ENCODE data around the gene CD248.

Gene CD248

GRCh38 chr11:66292543-66293332, 24.1 kb downstream of the CD248 start:
- ChIA-PET CTCF (no interaction called here), POLR2A (no interaction called here)
- H3K27ac ChIP-seq (ENCODE audit: insufficient read depth in 1 of 2, low read depth in 1 of 2, low read length in 2 of 2, poor library complexity in 1 of 2, severe bottlenecking in 2 of 2) = no peak overlapping the region
- peaks cover 0 to 52% (median 21%) of the 10 kb centered on the region in 5 experiments for H3K27me3 ChIP-seq (replicated peaks in 2 of 5; ENCODE audit: control insufficient read depth in 4 of 5, insufficient read depth in 5 of 5, low read length in 4 of 5)
- WGBS (ENCODE audit: insufficient coverage) = 81% methylated on average over 4 of the region's 17 CpGs
- no peaks in the 10 kb centered on the region for H3K9me3 ChIP-seq (ENCODE audit: control extremely low read depth in 1 of 5, control insufficient read depth in 4 of 5, insufficient read depth in 2 of 5, low read depth in 1 of 5, low read length in 4 of 5)
- H3K4me1 ChIP-seq (ENCODE audit: control extremely low read depth in 1 of 4, control insufficient read depth in 4 of 4, insufficient read depth in 4 of 4, low read length in 3 of 4) = peaks cover 0 to 31% (median 26%) of the 10 kb centered on the region in 4 experiments
- no peaks in the 10 kb centered on the region for H3K36me3 ChIP-seq (ENCODE audit: control insufficient read depth in 4 of 4, insufficient read depth in 4 of 4, low read length in 3 of 4)
- no peak for DNase-seq
- H3K4me3 ChIP-seq (ENCODE audit: control insufficient read depth in 1 of 7, extremely low read depth in 1 of 7, insufficient read depth in 4 of 7, low read depth in 2 of 7, low read length in 6 of 7) = peak overlapping the region in 1 of 7 experiments; percentile 65

- POLR2A ChIA-PET = interaction anchor here (0.6 kb wide), 1 partner anchor 781 kb away, joined by 3 read pairs; no protein-coding TSS in a partner anchor
- no peak within 1 kb of the TSS for H3K27ac ChIP-seq (ENCODE audit: insufficient read depth in 1 of 2, low read depth in 1 of 2, low read length in 2 of 2, poor library complexity in 1 of 2, severe bottlenecking in 2 of 2)
- peak in 1 of 3 donors; percentile 32 for DNase-seq
- H3K4me1 ChIP-seq (ENCODE audit: control extremely low read depth in 1 of 4, control insufficient read depth in 4 of 4, insufficient read depth in 4 of 4, low read length in 3 of 4) = peaks cover 0 to 37% (median 32%) of the 10 kb centered on the region in 4 experiments
- H3K4me3 ChIP-seq (ENCODE audit: control insufficient read depth in 1 of 7, extremely low read depth in 1 of 7, insufficient read depth in 4 of 7, low read depth in 2 of 7, low read length in 6 of 7) = peak within 1 kb of the TSS in 5 of 7 experiments; percentile 8 to 65 (median 42)
- CTCF ChIA-PET = interaction anchor here (1.4 kb wide), 1 partner anchor 118 kb away, joined by 3 read pairs; no protein-coding TSS in a partner anchor
- peaks cover 0 to 52% (median 17%) of the 10 kb centered on the region in 5 experiments for H3K27me3 ChIP-seq (replicated peaks in 2 of 5; ENCODE audit: control insufficient read depth in 4 of 5, insufficient read depth in 5 of 5, low read length in 4 of 5)
- H3K9me3 ChIP-seq (ENCODE audit: control extremely low read depth in 1 of 5, control insufficient read depth in 4 of 5, insufficient read depth in 2 of 5, low read depth in 1 of 5, low read length in 4 of 5) = no peaks in the 10 kb centered on the region
- 1% methylated on average over 69 of the region's 95 CpGs for WGBS (ENCODE audit: insufficient coverage)
- H3K36me3 ChIP-seq (ENCODE audit: control insufficient read depth in 4 of 4, insufficient read depth in 4 of 4, low read length in 3 of 4) = no peaks in the 10 kb centered on the region
These were observed 24.9 kb downstream of the CD248 start, which contains the start of gene TMEM151A for GRCh38 chr11:66291706-66292542. TSS of gene TMEM151A (plus strand) at chr11:66291894. CDS start at chr11:66292014, 120 bp downstream.

- Histone ChIP-seq H3K4me1 (ENCODE audit: control extremely low read depth in 1 of 4, control insufficient read depth in 4 of 4, insufficient read depth in 4 of 4, low read length in 3 of 4) (peaks cover 0 to 37% (median 32%) of the 10 kb centered on the region in 4 experiments), H3K9me3 (ENCODE audit: control extremely low read depth in 1 of 5, control insufficient read depth in 4 of 5, insufficient read depth in 2 of 5, low read depth in 1 of 5, low read length in 4 of 5) (no peaks in the 10 kb centered on the region), H3K4me3 (ENCODE audit: control insufficient read depth in 1 of 7, extremely low read depth in 1 of 7, insufficient read depth in 4 of 7, low read depth in 2 of 7, low read length in 6 of 7) (peak overlapping the region in 3 of 7 experiments; percentile 42 to 65 (median 43)), H3K27ac (ENCODE audit: insufficient read depth in 1 of 2, low read depth in 1 of 2, low read length in 2 of 2, poor library complexity in 1 of 2, severe bottlenecking in 2 of 2) (no peak overlapping the region), H3K27me3 (replicated peaks in 2 of 5; ENCODE audit: control insufficient read depth in 4 of 5, insufficient read depth in 5 of 5, low read length in 4 of 5) (peaks cover 0 to 52% (median 17%) of the 10 kb centered on the region in 5 experiments), H3K36me3 (ENCODE audit: control insufficient read depth in 4 of 4, insufficient read depth in 4 of 4, low read length in 3 of 4) (no peaks in the 10 kb centered on the region)
- POLR2A ChIA-PET = interaction anchor here (0.6 kb wide), 1 partner anchor 781 kb away, joined by 3 read pairs; no protein-coding TSS in a partner anchor
- 18% methylated on average over 13 of the region's 16 CpGs for WGBS (ENCODE audit: insufficient coverage)
- CTCF ChIA-PET = interaction anchor here (1.0 to 1.4 kb wide), 2 partner anchors 22 to 118 kb away, joined by 3 read pairs; no protein-coding TSS in a partner anchor
- no peak for DNase-seq
These were observed 25.5 kb downstream of the CD248 start for GRCh38 chr11:66291303-66291705.

- Histone ChIP-seq H3K4me1 (ENCODE audit: control extremely low read depth in 1 of 4, control insufficient read depth in 4 of 4, insufficient read depth in 4 of 4, low read length in 3 of 4) (peaks cover 0 to 37% (median 32%) of the 10 kb centered on the region in 4 experiments), H3K9me3 (ENCODE audit: control extremely low read depth in 1 of 5, control insufficient read depth in 4 of 5, insufficient read depth in 2 of 5, low read depth in 1 of 5, low read length in 4 of 5) (no peaks in the 10 kb centered on the region), H3K4me3 (ENCODE audit: control insufficient read depth in 1 of 7, extremely low read depth in 1 of 7, insufficient read depth in 4 of 7, low read depth in 2 of 7, low read length in 6 of 7) (no peak overlapping the region), H3K36me3 (ENCODE audit: control insufficient read depth in 4 of 4, insufficient read depth in 4 of 4, low read length in 3 of 4) (no peaks in the 10 kb centered on the region), H3K27me3 (replicated peaks in 2 of 5; ENCODE audit: control insufficient read depth in 4 of 5, insufficient read depth in 5 of 5, low read length in 4 of 5) (peaks cover 0 to 52% (median 17%) of the 10 kb centered on the region in 5 experiments), H3K27ac (ENCODE audit: insufficient read depth in 1 of 2, low read depth in 1 of 2, low read length in 2 of 2, poor library complexity in 1 of 2, severe bottlenecking in 2 of 2) (no peak overlapping the region)
- POLR2A ChIA-PET = no interaction called here
- 83% methylated on average over 2 of the region's 2 CpGs for WGBS (ENCODE audit: insufficient coverage)
- CTCF ChIA-PET = interaction anchor here (2.4 kb wide), 1 partner anchor 21 kb away, joined by 9 read pairs; no protein-coding TSS in a partner anchor
- DNase-seq = no peak
These were observed 26.6 kb downstream of the CD248 start for GRCh38 chr11:66290330-66290621.

GRCh38 chr11:66289548-66290329, 27.1 kb downstream of the CD248 start:
- Histone ChIP-seq H3K36me3 (ENCODE audit: control insufficient read depth in 4 of 4, insufficient read depth in 4 of 4, low read length in 3 of 4) (peaks cover 0 to 3% (median 2%) of the 10 kb centered on the region in 4 experiments), H3K4me1 (ENCODE audit: control extremely low read depth in 1 of 4, control insufficient read depth in 4 of 4, insufficient read depth in 4 of 4, low read length in 3 of 4) (peaks cover 0 to 37% (median 32%) of the 10 kb centered on the region in 4 experiments), H3K27me3 (replicated peaks in 2 of 5; ENCODE audit: control insufficient read depth in 4 of 5, insufficient read depth in 5 of 5, low read length in 4 of 5) (peaks cover 0 to 47% (median 17%) of the 10 kb centered on the region in 5 experiments), H3K27ac (ENCODE audit: insufficient read depth in 1 of 2, low read depth in 1 of 2, low read length in 2 of 2, poor library complexity in 1 of 2, severe bottlenecking in 2 of 2) (peak overlapping the region in 1 of 2 experiments; percentile 74), H3K9me3 (ENCODE audit: control extremely low read depth in 1 of 5, control insufficient read depth in 4 of 5, insufficient read depth in 2 of 5, low read depth in 1 of 5, low read length in 4 of 5) (no peaks in the 10 kb centered on the region), H3K4me3 (ENCODE audit: control insufficient read depth in 1 of 7, extremely low read depth in 1 of 7, insufficient read depth in 4 of 7, low read depth in 2 of 7, low read length in 6 of 7) (peak overlapping the region; percentile 13 to 93 (median 80))
- POLR2A ChIA-PET = interaction anchor here (0.6 to 1.2 kb wide), 4 partner anchors 11 to 55 kb away, joined by 3 to 5 read pairs (median 4); no protein-coding TSS in a partner anchor
- WGBS (ENCODE audit: insufficient coverage) = 24% methylated on average over 15 of the region's 36 CpGs
- CTCF ChIA-PET = interaction anchor here (0.6 to 11.6 kb wide), 9 partner anchors 9 to 94 kb away, joined by 3 to 100 read pairs (median 6); no protein-coding TSS in a partner anchor
- peak; percentile 75 to 92 (median 89) for DNase-seq

Data from common myeloid progenitor, CD34-positive (primary cell).